Heart left ventricle (tissue), 16 donors: Measurements from ENCODE around the gene GDPD3. TPM values are rescaled to one million over a fixed set of nuclear protein-coding genes. Genes with fewer than 3 reads are reported as not detected.

Experiments used
- ATAC-seq, 4 donors: fragments of 200-7000 bp; cut with Tn5 transposase; one replicate each; pipeline ENCODE4 v1.9.1; 2020 to 2022; ENCODE audit warnings: moderate library complexity in 4 of 4, mild to moderate bottlenecking in 3 of 4, moderate number of reproducible peaks in 1 of 4
- DNase-seq, 5 donors: peaks; one replicate each; pipeline ENCODE4 v3.0.0-alpha.2; 2020
- H3K27ac ChIP-seq, 12 donors: fragments of 200-600 bp; sonication (generic) in 4 of 12; one replicate each; pipeline versions ENCODE4 v1.5.0 to v1.8.0; 2016 to 2022; ENCODE audit warnings: mild to moderate bottlenecking in 2 of 12
- H3K27me3 ChIP-seq, 9 donors: fragments of 200-600 bp; sonication (generic) in 2 of 9; one replicate each; pipeline versions ENCODE4 v1.5.1 to v1.8.0; 2016 to 2022; ENCODE audit warnings: mild to moderate bottlenecking in 3 of 9
- H3K36me3 ChIP-seq, 9 donors: fragments of 200-600 bp; sonication (generic) in 2 of 9; one replicate each; pipeline versions ENCODE4 v1.5.0 to v1.8.0; 2018 to 2022; ENCODE audit warnings: mild to moderate bottlenecking in 2 of 9
- H3K4me1 ChIP-seq, 12 donors: fragments of 200-600 bp; sonication (generic) in 4 of 12; one replicate each; pipeline versions ENCODE4 v1.5.0 to v1.8.0; 2016 to 2022; ENCODE audit warnings: mild to moderate bottlenecking in 3 of 12
- H3K4me3 ChIP-seq, 12 donors: fragments of 200-600 bp; sonication (generic) in 4 of 12; one replicate each; pipeline versions ENCODE4 v1.5.0 to v1.8.0; 2017 to 2022; ENCODE audit warnings: mild to moderate bottlenecking in 9 of 12, moderate library complexity in 4 of 12
- H3K9me3 ChIP-seq, 12 donors: fragments of 200-600 bp; sonication (generic) in 4 of 12; one replicate each; pipeline versions ENCODE4 v1.5.0 to v1.8.0; 2016 to 2022; ENCODE audit warnings: mild to moderate bottlenecking in 1 of 12
- CTCF ChIP-seq, 12 donors: fragments of 200-600 bp; sonication (generic) in 4 of 12; IDR thresholded peaks; one replicate each; pipeline versions ENCODE4 v1.5.0 to v1.8.0; 2018 to 2022; ENCODE audit warnings: antibody characterized with exemption in 12 of 12, mild to moderate bottlenecking in 5 of 12
- POLR2A ChIP-seq, 2 donors: fragments of 450-650 bp; IDR thresholded peaks; one replicate each; pipeline ENCODE4 v1.6.1; 2017; ENCODE audit warnings: antibody characterized with exemption in 2 of 2, mild to moderate bottlenecking in 2 of 2, moderate library complexity in 2 of 2
- WGBS, 4 donors: extraction: QIAGEN DNeasy Blood & Tissue Kit in 2 of 4; methylation state at CpG; one replicate each; pipeline versions ENCODE4 v1.1.5 to v1.1.7; 2013 to 2018; 5-methylcytosine and 5-hydroxymethylcytosine counted together
- intact Hi-C, 10 donors: fragments of 100-400 bp; cut with DNase I; formaldehyde crosslinking; loops; one replicate each; pipeline versions ENCODE4 v1.11.1 to v1.14.2; 2022
- polyA plus RNA-seq, 2 donors: library from polyadenylated mRNA; stranded (reverse); fragments of 200-250 nt; gene quantifications; one replicate each; pipeline ENCODE4 v1.2.3, GENCODE V29; 2013
- total RNA-seq, 9 donors: library from RNA; depleted of rRNA in 2 of 9; stranded (reverse); fragments of >200 nt in 2 of 9; fragmentation: NEBNext Ultra II Directional in 3 of 9; extraction: Animal tissue kit (Norgen Biotek cat#: 25700) in 3 of 9; gene quantifications; one replicate each; pipeline versions ENCODE4 v1.1.0 to v1.2.4, GENCODE V29; 2016 to 2023
- donor health status: ischemic (EF 13 %, LVEDD 7.1; RV severe dilation, severe dysfunction).
- donor health status: healthy with polysubstance abuse.
- donor health status: DM: no; HTN: yes; CAD: no.
- donor health status: DM: no; HTN: no; CAD: no.
- donor health status: ischemic (EF 25% LVEDD 6.9; RV normal size, moderate dysfunction).
- donor health status: ischemic (EF 25% LVEDD 5.7; RV mildly dilated, moderate dysfunction).
- donor health status: healthy.
- donor health status: DM: yes; HTN: yes; CAD: no.
- donor health status: ischemic (EF 35%, LVEDD 5.7; RV mildly dilated, moderate dysfunction).
- donor health status: nonischemic (EF 11% LVEDD 7.7; RV severe dilation, severe dysfunction).
- donor health status: DM: yes; HTN: yes; CAD: no.
- donor health status: PGD.
- donor health status: ischemic (EF 29% LVEDD 5.4; RV normal size, mild dysfunction).
- donor health status: nonischemic (EF 23%, LVEDD 6.1; RV moderate dilation, normal function).

Gene GDPD3
- total and polyA plus RNA-seq, 11 donors: 0.36 to 5.3 (median 2.0) TPM

GRCh38 chr16:30141750-30142149 is 28.4 kb upstream of the GDPD3 start:
- H3K9me3 ChIP-seq: no peaks in the 10 kb centered on the region
- no peak overlapping the region for H3K4me3 ChIP-seq
- WGBS, 4 donors: 82 to 97% (median 95%) methylated on average over 2 of the region's 2 CpGs
- DNase-seq (no peak), ATAC-seq (no peak)
- H3K27me3 ChIP-seq: no peaks in the 10 kb centered on the region
- H3K36me3 ChIP-seq: no peaks in the 10 kb centered on the region
- intact Hi-C loops: no loop called here
- no peak for TF ChIP-seq POLR2A (IDR thresholded peaks at IDR 0.05)
- TF ChIP-seq CTCF (IDR thresholded peaks at IDR 0.05): no peak
- H3K27ac ChIP-seq: no peak overlapping the region
- H3K4me1 ChIP-seq: peaks cover 0 to 26% (median 0%) of the 10 kb centered on the region in 12 donors

- intact Hi-C loops: no loop called here
- no peak for ATAC-seq
- 74 to 80% (median 77%) methylated on average over 13 of the region's 13 CpGs for WGBS, 4 donors
Measured at GRCh38 chr16:30139583-30140481, 26.5 kb upstream of the GDPD3 start.

GRCh38 chr16:30137897-30138296 is 24.6 kb upstream of the GDPD3 start:
- no peak for TF ChIP-seq CTCF (IDR thresholded peaks at IDR 0.05)
- no peak for TF ChIP-seq POLR2A (IDR thresholded peaks at IDR 0.05)
- H3K4me1 ChIP-seq: peaks cover 0 to 26% (median 0%) of the 10 kb centered on the region in 12 donors

More at GRCh38 chr16:30139583-30140481, 26.5 kb upstream of the GDPD3 start:
- no peak for TF ChIP-seq CTCF (IDR thresholded peaks at IDR 0.05)
- no peak for TF ChIP-seq POLR2A (IDR thresholded peaks at IDR 0.05)
- H3K27ac ChIP-seq: peak overlapping the region in 1 of 12 donors; percentile 19
- H3K36me3 ChIP-seq: no peaks in the 10 kb centered on the region
- no peak overlapping the region for H3K4me3 ChIP-seq
- no peaks in the 10 kb centered on the region for H3K9me3 ChIP-seq
- no peaks in the 10 kb centered on the region for H3K27me3 ChIP-seq
- peaks cover 0 to 26% (median 0%) of the 10 kb centered on the region in 12 donors for H3K4me1 ChIP-seq
- no peak for DNase-seq

GRCh38 chr16:30136971-30137605 is 23.8 kb upstream of the GDPD3 start:
- Histone ChIP-seq H3K4me1 (peaks cover 0 to 34% (median 0%) of the 10 kb centered on the region in 12 donors), H3K9me3 (no peaks in the 10 kb centered on the region), H3K36me3 (no peaks in the 10 kb centered on the region), H3K27ac (peak overlapping the region in 1 of 12 donors; percentile 78), H3K4me3 (no peak overlapping the region), H3K27me3 (no peaks in the 10 kb centered on the region)
- WGBS, 4 donors: 75 to 86% (median 83%) methylated on average over 11 of the region's 11 CpGs
- intact Hi-C loops: no loop called here
- ATAC-seq (peak in 3 of 4 donors; percentile 22 to 52 (median 37)), DNase-seq (no peak)
- TF ChIP-seq POLR2A (IDR thresholded peaks at IDR 0.05): no peak
- no peak for TF ChIP-seq CTCF (IDR thresholded peaks at IDR 0.05)

More at GRCh38 chr16:30137897-30138296, 24.6 kb upstream of the GDPD3 start:
- DNase-seq (no peak), ATAC-seq (no peak)
- Histone ChIP-seq H3K9me3 (no peaks in the 10 kb centered on the region), H3K27me3 (no peaks in the 10 kb centered on the region), H3K27ac (peak overlapping the region in 1 of 12 donors; percentile 78), H3K4me3 (no peak overlapping the region), H3K36me3 (no peaks in the 10 kb centered on the region)
- 77 to 86% (median 81%) methylated on average over 8 of the region's 8 CpGs for WGBS, 4 donors
- intact Hi-C loops: no loop called here
